ENCODE measurements around the gene IPO13. TPM values are rescaled to one million over a fixed set of nuclear protein-coding genes. Genes with fewer than 3 reads are reported as not detected.

The IPO13 gene
- total RNA-seq, 4 donors from 2014 or later = 9.1 to 36.5 (median 32.0) TPM

DNA sequence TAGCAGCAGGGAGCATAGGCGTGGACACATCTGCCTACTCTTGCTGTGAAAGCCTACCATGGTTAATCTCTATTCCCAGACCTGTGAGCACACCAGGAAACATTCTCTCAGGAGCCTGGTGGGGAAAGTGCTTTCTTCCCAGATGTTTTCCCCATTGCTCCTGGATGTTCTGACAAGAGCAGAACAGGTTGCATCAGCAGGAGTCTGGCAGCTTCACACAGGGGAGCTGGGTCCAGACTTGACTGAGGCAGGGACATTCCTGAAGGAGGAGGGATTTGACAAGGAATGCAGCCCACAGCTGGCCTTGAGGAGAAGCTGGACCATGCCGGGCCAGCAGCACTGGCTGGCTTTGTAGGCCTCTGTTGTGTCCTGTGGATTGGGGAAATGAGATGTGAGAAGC lies 34.1 kb upstream of the IPO13 start:
- no peak overlapping the region for H3K27ac ChIP-seq
- DNase-seq = no peak
- no peak for TF ChIP-seq POLR2A (IDR thresholded peaks at IDR 0.05)
- TF ChIP-seq, protein P1, sequence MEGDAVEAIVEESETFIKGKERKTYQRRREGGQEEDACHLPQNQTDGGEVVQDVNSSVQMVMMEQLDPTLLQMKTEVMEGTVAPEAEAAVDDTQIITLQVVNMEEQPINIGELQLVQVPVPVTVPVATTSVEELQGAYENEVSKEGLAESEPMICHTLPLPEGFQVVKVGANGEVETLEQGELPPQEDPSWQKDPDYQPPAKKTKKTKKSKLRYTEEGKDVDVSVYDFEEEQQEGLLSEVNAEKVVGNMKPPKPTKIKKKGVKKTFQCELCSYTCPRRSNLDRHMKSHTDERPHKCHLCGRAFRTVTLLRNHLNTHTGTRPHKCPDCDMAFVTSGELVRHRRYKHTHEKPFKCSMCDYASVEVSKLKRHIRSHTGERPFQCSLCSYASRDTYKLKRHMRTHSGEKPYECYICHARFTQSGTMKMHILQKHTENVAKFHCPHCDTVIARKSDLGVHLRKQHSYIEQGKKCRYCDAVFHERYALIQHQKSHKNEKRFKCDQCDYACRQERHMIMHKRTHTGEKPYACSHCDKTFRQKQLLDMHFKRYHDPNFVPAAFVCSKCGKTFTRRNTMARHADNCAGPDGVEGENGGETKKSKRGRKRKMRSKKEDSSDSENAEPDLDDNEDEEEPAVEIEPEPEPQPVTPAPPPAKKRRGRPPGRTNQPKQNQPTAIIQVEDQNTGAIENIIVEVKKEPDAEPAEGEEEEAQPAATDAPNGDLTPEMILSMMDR (IDR thresholded peaks at IDR 0.05) = no peak

DNA sequence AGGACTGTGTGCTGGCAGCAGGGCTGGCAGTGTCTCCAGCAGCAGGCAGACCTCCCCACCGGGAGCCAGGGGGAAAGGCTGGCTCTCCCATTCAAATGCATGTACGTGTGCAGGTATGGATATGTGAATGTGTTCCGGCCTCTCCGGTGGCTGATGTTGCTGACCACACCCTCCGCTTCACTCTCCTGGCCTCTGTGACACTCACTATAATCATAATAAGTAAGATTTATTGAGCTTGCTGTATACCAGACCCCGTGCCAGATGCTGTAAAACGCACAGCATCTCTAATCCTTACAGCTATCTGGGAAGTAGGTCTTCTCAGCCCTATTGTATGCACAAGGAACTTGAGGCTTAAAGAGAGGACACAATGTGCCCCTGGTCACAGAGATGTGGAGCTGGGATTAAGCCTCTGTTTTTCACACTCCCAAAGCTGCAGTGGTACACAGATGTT lies 33.7 kb upstream of the IPO13 start:
- no peak overlapping the region for H3K4me3 ChIP-seq
- no peak for DNase-seq
- H3K36me3 ChIP-seq = no peaks in the 10 kb centered on the region
- TF ChIP-seq POLR2A (IDR thresholded peaks at IDR 0.05) = no peak
- TF ChIP-seq, protein P1 (IDR thresholded peaks at IDR 0.05) = no peak
- peaks cover 0 to 9% (median 0%) of the 10 kb centered on the region in 4 donors for H3K4me1 ChIP-seq
- no peaks in the 10 kb centered on the region for H3K27me3 ChIP-seq
- H3K27ac ChIP-seq = no peak overlapping the region
- H3K9me3 ChIP-seq = no peaks in the 10 kb centered on the region

More for the DNA sequence above, 34.1 kb upstream of the IPO13 start:
- Histone ChIP-seq H3K4me1 (peaks cover 0 to 9% (median 0%) of the 10 kb centered on the region in 4 donors), H3K27me3 (no peaks in the 10 kb centered on the region), H3K4me3 (no peak overlapping the region), H3K36me3 (no peaks in the 10 kb centered on the region), H3K9me3 (no peaks in the 10 kb centered on the region)

DNA sequence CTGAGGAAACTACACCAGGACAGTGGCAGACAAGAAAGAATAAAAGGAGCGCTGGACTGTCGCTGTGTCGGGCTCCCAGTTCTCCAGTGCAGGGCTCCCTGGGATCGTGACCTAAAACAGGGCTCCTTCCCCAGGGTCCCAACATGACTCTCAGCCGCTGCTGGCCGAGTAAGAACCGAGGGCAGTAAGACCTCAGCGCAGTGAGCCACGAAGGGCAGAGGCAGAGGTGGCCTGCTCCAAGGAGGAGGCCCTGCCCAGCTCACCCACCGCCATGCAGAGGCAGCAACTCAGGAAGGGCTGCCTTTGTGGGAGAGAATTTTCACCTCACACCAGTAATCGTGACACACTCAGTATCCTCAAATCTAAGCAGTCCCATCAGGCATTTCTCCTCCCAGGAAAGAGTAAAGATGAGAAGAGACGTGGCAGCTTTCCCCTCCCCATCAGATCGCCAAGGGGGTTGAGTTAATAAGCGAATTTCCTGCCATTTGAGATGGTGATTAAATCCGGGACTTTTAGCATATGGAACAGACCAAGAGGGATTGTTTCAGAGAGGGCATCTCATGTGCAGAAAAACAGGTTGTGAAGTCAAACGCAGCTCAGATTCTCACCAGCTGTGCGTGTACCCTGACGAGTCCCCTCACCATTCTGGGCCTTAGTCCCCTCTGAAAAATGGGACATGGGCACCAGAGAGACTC lies 32.9 kb upstream of the IPO13 start:
- peaks cover 0 to 9% (median 0%) of the 10 kb centered on the region in 4 donors for H3K4me1 ChIP-seq

DNA sequence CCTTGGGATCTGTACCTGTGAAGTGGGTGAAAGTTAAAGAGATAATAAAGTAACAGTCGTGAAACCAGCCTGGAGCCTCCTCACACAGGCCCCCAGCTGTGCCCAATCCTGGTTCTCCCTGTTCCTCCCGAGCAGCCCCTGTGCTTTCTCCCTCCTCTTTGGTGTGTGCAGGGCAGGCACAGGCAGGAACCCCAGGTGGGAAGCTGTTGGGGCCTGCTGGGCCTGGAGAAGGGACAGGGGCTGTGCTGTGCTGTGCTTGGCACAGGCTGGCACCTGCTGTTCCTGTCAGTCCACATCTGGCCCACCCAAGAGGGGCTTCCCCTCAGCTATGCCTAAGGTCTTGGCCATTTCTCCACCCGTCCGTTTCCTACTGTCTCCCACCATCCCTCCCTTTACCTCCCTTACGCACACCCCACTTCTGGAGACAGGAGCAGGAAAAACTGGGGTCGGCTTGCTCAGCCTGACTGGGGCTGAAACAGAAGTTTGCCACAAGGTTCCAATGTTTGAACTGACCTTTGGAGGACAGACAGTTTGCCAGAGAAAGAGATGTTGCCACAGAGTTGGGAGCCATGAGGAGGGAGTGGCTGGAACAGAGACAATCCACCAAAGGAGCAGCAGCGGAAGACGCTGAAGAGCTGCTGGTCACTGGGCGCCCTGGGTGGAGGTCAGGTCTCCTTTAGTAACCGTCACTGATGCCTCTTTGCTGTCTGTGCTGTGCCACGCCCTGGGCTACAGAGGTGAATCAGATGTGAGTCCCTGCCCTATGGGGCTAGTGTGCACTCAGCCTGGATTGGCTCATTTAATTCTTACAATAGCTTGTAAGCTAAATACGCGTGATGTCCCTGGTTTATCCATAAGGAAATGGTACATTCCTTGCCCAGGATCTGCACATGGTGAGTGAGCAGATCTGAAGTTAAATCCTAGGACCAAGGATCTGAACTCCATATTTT lies 31.9 kb upstream of the IPO13 start:
- Histone ChIP-seq H3K4me1 (peaks cover 0 to 9% (median 0%) of the 10 kb centered on the region in 4 donors), H3K4me3 (no peak overlapping the region), H3K9me3 (no peaks in the 10 kb centered on the region), H3K27ac (no peak overlapping the region), H3K27me3 (no peaks in the 10 kb centered on the region), H3K36me3 (no peaks in the 10 kb centered on the region)
- TF ChIP-seq POLR2A (IDR thresholded peaks at IDR 0.05) = no peak
- no peak for DNase-seq

More for the DNA sequence above, 32.9 kb upstream of the IPO13 start:
- Histone ChIP-seq H3K27me3 (no peaks in the 10 kb centered on the region), H3K27ac (no peak overlapping the region), H3K4me3 (no peak overlapping the region), H3K36me3 (no peaks in the 10 kb centered on the region), H3K9me3 (no peaks in the 10 kb centered on the region)
- TF ChIP-seq, protein P1 (IDR thresholded peaks at IDR 0.05) = no peak
- TF ChIP-seq POLR2A (IDR thresholded peaks at IDR 0.05) = no peak
- no peak for DNase-seq

DNA sequence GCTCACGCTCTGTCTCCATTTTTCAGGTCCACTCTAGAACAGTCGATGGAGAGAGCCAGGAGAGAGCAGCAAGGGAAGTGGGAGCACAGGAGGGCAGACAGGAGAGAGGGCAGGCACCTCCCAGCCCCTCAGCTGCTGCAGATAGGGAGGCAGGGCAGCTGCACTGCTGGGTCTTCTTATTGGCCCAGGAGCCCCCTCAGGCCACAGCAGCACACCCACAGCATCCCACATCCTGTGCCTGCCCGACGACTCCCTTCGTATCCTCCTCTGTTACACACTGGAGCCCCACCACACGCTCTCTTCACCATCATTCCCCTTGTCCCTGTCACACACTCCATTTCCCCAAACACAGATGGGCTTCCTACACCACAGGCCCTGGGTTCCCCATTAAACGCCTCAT lies 26.8 kb upstream of the IPO13 start:
- Histone ChIP-seq H3K27me3 (no peaks in the 10 kb centered on the region), H3K4me1 (no peaks in the 10 kb centered on the region), H3K27ac (no peak overlapping the region), H3K36me3 (no peaks in the 10 kb centered on the region), H3K9me3 (no peaks in the 10 kb centered on the region), H3K4me3 (no peak overlapping the region)
- TF ChIP-seq, protein P1 (IDR thresholded peaks at IDR 0.05) = no peak
- TF ChIP-seq POLR2A (IDR thresholded peaks at IDR 0.05) = no peak
- no peak for DNase-seq

DNA sequence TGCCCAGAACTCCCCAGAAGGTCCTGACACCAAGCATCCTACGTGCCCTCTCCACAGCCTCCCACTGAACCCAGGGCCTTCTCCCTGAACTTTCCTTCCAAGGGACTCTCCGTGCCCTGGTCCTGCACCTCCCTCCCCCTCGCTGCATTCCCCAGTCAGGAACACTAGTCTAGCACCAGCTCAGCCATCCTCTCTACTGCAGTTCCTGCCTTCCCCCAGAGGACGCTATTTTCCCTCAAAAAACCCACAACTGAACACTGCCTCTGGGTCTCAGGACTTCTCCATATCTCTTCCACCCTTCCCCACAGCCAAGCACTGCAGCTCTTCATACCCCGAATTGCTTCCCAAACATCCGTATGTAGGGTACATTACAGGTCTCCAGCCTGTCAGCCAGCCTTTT lies 25.7 kb upstream of the IPO13 start:
- H3K36me3 ChIP-seq = no peaks in the 10 kb centered on the region
- no peaks in the 10 kb centered on the region for H3K27me3 ChIP-seq
- H3K27ac ChIP-seq = no peak overlapping the region
- no peak for TF ChIP-seq POLR2A (IDR thresholded peaks at IDR 0.05)
- TF ChIP-seq, protein P1 (IDR thresholded peaks at IDR 0.05) = no peak
- no peak overlapping the region for H3K4me3 ChIP-seq
- H3K4me1 ChIP-seq = no peaks in the 10 kb centered on the region
- no peak for DNase-seq
- H3K9me3 ChIP-seq = no peaks in the 10 kb centered on the region
